ENCODE data around the gene ANAPC7.

Gene ANAPC7

DNA sequence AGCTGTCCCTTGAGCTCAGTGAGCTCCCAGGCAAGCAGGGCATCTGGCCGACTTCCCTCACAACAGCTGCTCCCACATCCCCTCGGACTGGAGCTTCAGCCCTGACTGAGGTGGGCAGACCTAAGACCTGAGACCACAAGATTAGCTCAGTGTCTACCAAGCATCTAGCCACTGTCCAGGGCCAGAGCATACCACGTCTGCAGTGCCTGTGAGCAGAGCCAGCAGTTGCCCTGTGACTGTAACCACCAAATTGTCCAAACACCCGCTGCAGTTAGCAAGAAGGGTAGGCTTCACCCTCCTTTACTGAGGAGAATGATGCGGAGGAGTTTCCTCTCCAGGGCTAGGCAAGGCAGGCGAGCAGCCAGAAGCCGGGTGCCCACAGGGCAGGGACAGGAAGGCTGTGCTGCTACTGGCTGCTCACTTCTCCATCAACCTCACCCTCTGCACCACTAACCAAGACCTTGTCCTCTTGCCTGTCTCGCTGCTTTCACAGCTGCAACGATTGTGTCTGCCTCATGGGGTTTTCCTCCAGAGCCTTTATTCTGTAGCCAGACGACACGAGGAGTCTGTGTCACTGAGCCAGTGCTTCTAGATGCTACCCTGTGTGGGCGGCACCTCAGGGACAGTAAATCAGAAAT lies 53.9 kb downstream of the ANAPC7 start:
- H3K9ac ChIP-seq (ENCODE audit: low read length) = no peak overlapping the region
- peaks cover 65% of the 10 kb centered on the region for H3K36me3 ChIP-seq (replicated peaks; ENCODE audit: low read depth, low read length)

DNA sequence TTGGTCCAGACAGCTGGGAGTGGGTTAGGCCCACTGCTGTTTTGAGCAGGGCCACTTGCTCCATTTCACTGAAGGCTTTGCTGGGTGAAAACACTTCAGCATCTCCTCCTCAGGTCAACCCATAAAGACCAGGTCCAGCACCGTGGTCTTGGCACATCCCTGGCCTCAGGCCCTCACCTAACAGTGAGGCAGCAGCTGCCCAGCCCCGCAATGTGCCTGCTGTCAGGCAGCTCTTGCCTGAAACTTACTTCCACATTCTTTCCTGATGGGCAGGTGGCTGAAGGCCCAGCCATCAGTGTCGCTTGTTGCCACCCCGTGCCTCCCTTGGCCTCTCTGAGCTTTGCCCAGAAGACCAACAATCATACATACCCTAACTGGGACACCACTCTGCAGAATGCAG lies 54.4 kb downstream of the ANAPC7 start:
- no peaks in the 10 kb centered on the region; the same call in 1 of the 2 replicates for H3K79me2 ChIP-seq (ENCODE audit: low read length)
- H3K4me2 ChIP-seq (ENCODE audit: low read length) = no peak overlapping the region
- TF ChIP-seq, protein P1, sequence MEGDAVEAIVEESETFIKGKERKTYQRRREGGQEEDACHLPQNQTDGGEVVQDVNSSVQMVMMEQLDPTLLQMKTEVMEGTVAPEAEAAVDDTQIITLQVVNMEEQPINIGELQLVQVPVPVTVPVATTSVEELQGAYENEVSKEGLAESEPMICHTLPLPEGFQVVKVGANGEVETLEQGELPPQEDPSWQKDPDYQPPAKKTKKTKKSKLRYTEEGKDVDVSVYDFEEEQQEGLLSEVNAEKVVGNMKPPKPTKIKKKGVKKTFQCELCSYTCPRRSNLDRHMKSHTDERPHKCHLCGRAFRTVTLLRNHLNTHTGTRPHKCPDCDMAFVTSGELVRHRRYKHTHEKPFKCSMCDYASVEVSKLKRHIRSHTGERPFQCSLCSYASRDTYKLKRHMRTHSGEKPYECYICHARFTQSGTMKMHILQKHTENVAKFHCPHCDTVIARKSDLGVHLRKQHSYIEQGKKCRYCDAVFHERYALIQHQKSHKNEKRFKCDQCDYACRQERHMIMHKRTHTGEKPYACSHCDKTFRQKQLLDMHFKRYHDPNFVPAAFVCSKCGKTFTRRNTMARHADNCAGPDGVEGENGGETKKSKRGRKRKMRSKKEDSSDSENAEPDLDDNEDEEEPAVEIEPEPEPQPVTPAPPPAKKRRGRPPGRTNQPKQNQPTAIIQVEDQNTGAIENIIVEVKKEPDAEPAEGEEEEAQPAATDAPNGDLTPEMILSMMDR (IDR thresholded peaks at IDR 0.05; ENCODE audit: low read depth, low read length) = no peak
- TF ChIP-seq EZH2phosphoT487 (IDR thresholded peaks at IDR 0.05; ENCODE audit: low read depth) = no peak
- no peaks in the 10 kb centered on the region for H3K27me3 ChIP-seq (ENCODE audit: low read depth, low read length)
- no peaks in the 10 kb centered on the region; the same call in 1 of the 2 replicates for H4K20me1 ChIP-seq (ENCODE audit: insufficient read depth, low read length)
- H3K9me3 ChIP-seq (ENCODE audit: insufficient read depth, low read length) = no peaks in the 10 kb centered on the region
- no peak overlapping the region for H3K4me3 ChIP-seq (ENCODE audit: low read length)
- peaks cover 70% of the 10 kb centered on the region for H3K36me3 ChIP-seq (replicated peaks; ENCODE audit: low read depth, low read length)
- H2AFZ ChIP-seq (ENCODE audit: low read depth, low read length) = no peak overlapping the region
- no peak overlapping the region for H3K9ac ChIP-seq (ENCODE audit: low read length)
- H3K4me1 ChIP-seq (ENCODE audit: low read length) = no peaks in the 10 kb centered on the region
- no peak overlapping the region for H3K27ac ChIP-seq (ENCODE audit: low read length)

More for the DNA sequence above, 53.9 kb downstream of the ANAPC7 start:
- H3K27me3 ChIP-seq (ENCODE audit: low read depth, low read length) = no peaks in the 10 kb centered on the region
- no peaks in the 10 kb centered on the region for H3K4me1 ChIP-seq (ENCODE audit: low read length)
- H3K79me2 ChIP-seq (ENCODE audit: low read length) = no peaks in the 10 kb centered on the region; the same call in 1 of the 2 replicates
- no peak overlapping the region for H3K4me3 ChIP-seq (ENCODE audit: low read length)
- no peak overlapping the region for H3K27ac ChIP-seq (ENCODE audit: low read length)
- H3K4me2 ChIP-seq (ENCODE audit: low read length) = no peak overlapping the region
- TF ChIP-seq EZH2phosphoT487 (IDR thresholded peaks at IDR 0.05; ENCODE audit: low read depth) = no peak
- TF ChIP-seq, protein P1 (IDR thresholded peaks at IDR 0.05; ENCODE audit: low read depth, low read length) = no peak
- H4K20me1 ChIP-seq (ENCODE audit: insufficient read depth, low read length) = no peaks in the 10 kb centered on the region; the same call in 1 of the 2 replicates
- H3K9me3 ChIP-seq (ENCODE audit: insufficient read depth, low read length) = no peaks in the 10 kb centered on the region
- no peak overlapping the region for H2AFZ ChIP-seq (ENCODE audit: low read depth, low read length)

DNA sequence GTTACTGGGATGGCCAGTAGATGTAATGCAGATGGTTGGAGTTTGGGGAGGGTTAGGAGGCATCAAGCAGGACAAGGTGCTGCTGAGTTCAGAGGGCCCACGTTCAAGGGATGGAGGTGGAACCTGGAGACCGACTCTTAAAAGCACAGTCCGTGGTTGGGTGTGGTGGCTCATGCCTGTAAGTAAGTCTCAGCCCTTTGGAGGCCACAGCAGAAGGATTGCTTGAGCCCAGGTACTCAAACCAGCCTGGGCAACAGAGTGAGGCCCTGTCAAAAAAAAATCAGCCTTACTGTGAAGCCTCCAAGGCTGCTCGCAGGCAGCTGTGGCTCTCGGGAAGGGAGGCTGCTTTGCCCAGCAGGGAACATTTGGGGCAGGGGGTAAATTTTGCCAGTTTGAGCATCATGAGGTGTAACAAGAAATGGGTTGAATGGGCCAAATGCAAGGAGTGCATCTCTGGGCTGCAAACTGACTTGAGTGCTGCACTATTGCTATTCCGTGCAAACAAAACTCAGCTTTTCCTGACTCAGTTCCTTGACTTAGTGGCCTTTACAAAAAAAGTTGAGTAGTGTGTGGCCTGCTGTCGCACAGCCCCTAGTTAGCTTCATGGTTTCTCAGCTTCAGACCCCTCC lies 55.0 kb downstream of the ANAPC7 start:
- H3K4me3 ChIP-seq (ENCODE audit: low read length) = no peak overlapping the region
- no peaks in the 10 kb centered on the region; the same call in 1 of the 2 replicates for H3K79me2 ChIP-seq (ENCODE audit: low read length)
- H3K27ac ChIP-seq (ENCODE audit: low read length) = no peak overlapping the region
- H3K9ac ChIP-seq (ENCODE audit: low read length) = no peak overlapping the region
- no peak overlapping the region for H3K4me2 ChIP-seq (ENCODE audit: low read length)
- no peaks in the 10 kb centered on the region for H3K27me3 ChIP-seq (ENCODE audit: low read depth, low read length)
- H2AFZ ChIP-seq (ENCODE audit: low read depth, low read length) = no peak overlapping the region
- no peaks in the 10 kb centered on the region for H3K4me1 ChIP-seq (ENCODE audit: low read length)
- peaks cover 76% of the 10 kb centered on the region for H3K36me3 ChIP-seq (replicated peaks; ENCODE audit: low read depth, low read length)
- H3K9me3 ChIP-seq (ENCODE audit: insufficient read depth, low read length) = no peaks in the 10 kb centered on the region
- TF ChIP-seq, protein P1 (IDR thresholded peaks at IDR 0.05; ENCODE audit: low read depth, low read length) = no peak
- TF ChIP-seq EZH2phosphoT487 (IDR thresholded peaks at IDR 0.05; ENCODE audit: low read depth) = no peak
- H4K20me1 ChIP-seq (ENCODE audit: insufficient read depth, low read length) = no peaks in the 10 kb centered on the region; the same call in 1 of the 2 replicates

DNA sequence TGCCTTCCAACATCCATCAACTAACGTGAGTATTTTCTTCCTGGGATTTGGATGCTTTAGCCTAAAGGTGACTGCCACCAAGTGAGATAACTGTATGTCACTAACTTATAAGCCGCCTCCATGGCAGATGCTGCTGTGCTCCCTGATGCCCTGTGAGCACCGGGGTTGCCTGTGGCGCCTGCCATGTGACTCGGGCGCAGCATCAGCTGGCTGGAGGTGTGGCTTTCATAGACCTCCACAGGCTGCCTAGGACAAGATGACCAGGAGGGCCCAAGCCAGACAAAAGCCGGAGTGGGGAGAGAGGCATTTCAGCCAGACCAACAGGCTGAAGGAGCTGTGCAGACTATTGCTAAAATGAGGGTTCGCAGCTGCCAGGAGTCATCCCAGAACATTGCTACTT lies 55.7 kb downstream of the ANAPC7 start:
- peaks cover 84% of the 10 kb centered on the region for H3K36me3 ChIP-seq (replicated peaks; ENCODE audit: low read depth, low read length)
- no peaks in the 10 kb centered on the region for H3K4me1 ChIP-seq (ENCODE audit: low read length)
- no peaks in the 10 kb centered on the region; the same call in 1 of the 2 replicates for H3K79me2 ChIP-seq (ENCODE audit: low read length)
- H3K27ac ChIP-seq (ENCODE audit: low read length) = no peak overlapping the region
- TF ChIP-seq EZH2phosphoT487 (IDR thresholded peaks at IDR 0.05; ENCODE audit: low read depth) = no peak
- TF ChIP-seq, protein P1 (IDR thresholded peaks at IDR 0.05; ENCODE audit: low read depth, low read length) = no peak
- H3K4me2 ChIP-seq (ENCODE audit: low read length) = no peak overlapping the region
- H3K9me3 ChIP-seq (ENCODE audit: insufficient read depth, low read length) = no peaks in the 10 kb centered on the region
- no peak overlapping the region for H2AFZ ChIP-seq (ENCODE audit: low read depth, low read length)
- H3K9ac ChIP-seq (ENCODE audit: low read length) = no peak overlapping the region
- H3K4me3 ChIP-seq (ENCODE audit: low read length) = no peak overlapping the region
- no peaks in the 10 kb centered on the region for H3K27me3 ChIP-seq (ENCODE audit: low read depth, low read length)
- H4K20me1 ChIP-seq (ENCODE audit: insufficient read depth, low read length) = no peaks in the 10 kb centered on the region; the same call in 1 of the 2 replicates
